GM18505 (cell line): Measurements from ENCODE around the gene AUTS2.

Source experiments
- ATAC-seq: cut with Tn5 transposase; IDR thresholded peaks from one replicate; pipeline ENCODE4 v1.9.1; 2021; ENCODE audit not compliant: unreplicated experiment
- POLR2A ChIP-seq: IDR thresholded peaks from 4 replicates; pipeline ENCODE4 v1.6.1; 2011; ENCODE audit warnings: borderline replicate concordance; ENCODE audit not compliant: insufficient read depth, insufficient read length; ENCODE audit errors: extremely low read depth

AUTS2 gene

GRCh38 chr7:70504254-70504653, 906.0 kb downstream of the AUTS2 start:
- no peak for TF ChIP-seq POLR2A
- ATAC-seq = no peak

- ATAC-seq = no peak
- TF ChIP-seq POLR2A = no peak
Measured at GRCh38 chr7:70505468-70505867, 907.2 kb downstream of the AUTS2 start.

GRCh38 chr7:70505886-70506285, 907.6 kb downstream of the AUTS2 start:
- no peak for TF ChIP-seq POLR2A
- ATAC-seq = no peak

GRCh38 chr7:70506434-70506833, 908.2 kb downstream of the AUTS2 start:
- no peak for ATAC-seq
- no peak for TF ChIP-seq POLR2A

- no peak for TF ChIP-seq POLR2A
- ATAC-seq = no peak
Measured at GRCh38 chr7:70512144-70512543, 913.9 kb downstream of the AUTS2 start.

- no peak for ATAC-seq
- TF ChIP-seq POLR2A = no peak
Measured at GRCh38 chr7:70512761-70513160, 914.5 kb downstream of the AUTS2 start.

- no peak for ATAC-seq
Measured at GRCh38 chr7:70520611-70521010, 922.3 kb downstream of the AUTS2 start.

GRCh38 chr7:70523249-70523988, 925.1 kb downstream of the AUTS2 start:
- ATAC-seq = no peak
- no peak for TF ChIP-seq POLR2A

More at GRCh38 chr7:70520611-70521010, 922.3 kb downstream of the AUTS2 start:
- TF ChIP-seq POLR2A = no peak

GRCh38 chr7:70523989-70524351, 925.7 kb downstream of the AUTS2 start:
- no peak for ATAC-seq
- TF ChIP-seq POLR2A = no peak

GRCh38 chr7:70525991-70526390, 927.7 kb downstream of the AUTS2 start:
- ATAC-seq = no peak
- TF ChIP-seq POLR2A = no peak

GRCh38 chr7:70527520-70528115, 929.3 kb downstream of the AUTS2 start:
- no peak for TF ChIP-seq POLR2A
- no peak for ATAC-seq

GRCh38 chr7:70529436-70529835, 931.2 kb downstream of the AUTS2 start:
- no peak for ATAC-seq
- TF ChIP-seq POLR2A = no peak

GRCh38 chr7:70529914-70530585, 931.8 kb downstream of the AUTS2 start:
- no peak for TF ChIP-seq POLR2A
- no peak for ATAC-seq

GRCh38 chr7:70533614-70534013, 935.3 kb downstream of the AUTS2 start:
- no peak for ATAC-seq
- TF ChIP-seq POLR2A = no peak
